NCI-H748 (cell line): ENCODE results near the gene POPDC2.
"Not testable (repeated sequence)": the region's sequence is repeated elsewhere in the genome, so short reads cannot be mapped to it uniquely, and the experiment has no call there.

ENCODE experiments used
- DNase-seq: peaks from one replicate; lab custom pipeline; 2025; ENCODE audit not compliant: unreplicated experiment; lab: John Stamatoyannopoulos, UW

POPDC2 gene

DNA sequence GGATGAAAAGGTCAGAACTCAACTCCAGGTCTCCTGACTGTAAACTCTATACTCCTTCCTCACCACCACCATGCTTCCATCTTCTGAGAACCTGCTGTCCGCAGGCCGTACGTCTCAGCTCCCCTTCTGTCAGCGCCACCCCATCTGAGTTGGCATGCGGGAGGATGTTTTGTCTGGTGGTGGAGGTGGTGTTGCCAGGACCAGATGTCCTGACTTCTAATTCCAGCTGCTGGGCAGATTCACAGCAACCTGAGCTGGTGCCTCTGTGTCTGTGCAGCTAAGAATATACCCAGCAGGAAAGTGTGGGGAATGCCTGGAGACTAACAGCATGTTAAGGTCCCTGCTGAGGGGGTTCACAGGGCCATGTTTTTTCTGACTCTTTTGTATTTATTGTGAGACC is 39.5 kb downstream of the POPDC2 start:
- no peak for DNase-seq

DNA sequence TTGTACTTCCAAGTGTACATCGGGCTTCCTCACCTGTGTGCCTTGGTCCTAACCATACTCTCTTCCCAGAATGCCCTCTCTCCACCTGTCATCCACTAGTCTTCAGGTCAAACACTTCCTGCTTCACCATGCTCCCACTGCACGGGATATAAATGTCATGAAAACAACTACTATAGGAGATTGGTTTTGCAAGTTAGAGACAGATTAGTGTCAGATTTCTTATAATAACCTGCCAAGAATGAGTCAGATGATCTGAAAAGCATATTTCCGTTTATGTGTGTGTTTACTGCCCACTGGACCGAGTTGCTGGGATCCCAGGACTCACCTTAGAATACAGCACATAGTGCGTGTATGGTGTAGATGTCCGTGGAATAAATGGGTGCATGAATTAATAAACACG is 41.3 kb downstream of the POPDC2 start:
- DNase-seq = no peak

DNA sequence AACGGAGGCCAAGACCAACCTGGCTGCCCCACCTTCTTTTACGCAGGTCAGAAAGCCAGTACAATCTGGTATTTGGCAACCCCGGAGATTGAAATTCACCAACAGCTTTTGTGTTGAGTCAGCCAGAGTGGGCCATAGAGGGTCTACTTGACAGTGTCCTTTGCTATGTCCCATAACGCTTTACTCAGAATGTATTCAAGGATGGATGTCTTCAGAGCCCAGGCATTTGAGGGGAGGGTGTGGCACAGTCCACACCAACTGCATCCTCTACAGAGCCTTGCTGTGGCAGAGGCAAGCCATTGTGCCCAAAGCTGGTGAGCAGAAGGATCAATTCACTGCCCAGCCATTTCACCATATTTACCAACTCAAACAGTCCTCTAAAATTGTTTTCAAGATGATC is 44.3 kb downstream of the POPDC2 start:
- DNase-seq = no peak

DNA sequence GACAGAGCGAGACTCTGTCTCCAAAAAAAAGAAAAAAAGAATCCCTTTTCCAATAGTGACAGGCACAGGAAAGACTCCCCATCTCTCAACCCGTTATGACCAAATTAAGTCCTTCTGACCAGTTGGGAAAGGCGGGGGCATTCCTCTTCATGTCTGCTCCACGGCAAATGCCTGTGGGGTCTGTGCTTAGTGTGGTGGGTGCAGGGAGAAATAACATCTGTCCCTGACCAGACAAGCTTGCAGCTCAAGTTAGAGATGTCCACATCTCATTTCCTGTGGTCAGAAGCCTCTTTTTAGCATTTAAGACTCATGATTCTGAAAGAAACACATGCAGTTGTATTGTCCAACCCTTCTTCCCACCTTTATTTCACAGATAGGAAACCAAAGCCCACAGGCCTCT is 46.5 kb downstream of the POPDC2 start:
- no peak for DNase-seq

DNA sequence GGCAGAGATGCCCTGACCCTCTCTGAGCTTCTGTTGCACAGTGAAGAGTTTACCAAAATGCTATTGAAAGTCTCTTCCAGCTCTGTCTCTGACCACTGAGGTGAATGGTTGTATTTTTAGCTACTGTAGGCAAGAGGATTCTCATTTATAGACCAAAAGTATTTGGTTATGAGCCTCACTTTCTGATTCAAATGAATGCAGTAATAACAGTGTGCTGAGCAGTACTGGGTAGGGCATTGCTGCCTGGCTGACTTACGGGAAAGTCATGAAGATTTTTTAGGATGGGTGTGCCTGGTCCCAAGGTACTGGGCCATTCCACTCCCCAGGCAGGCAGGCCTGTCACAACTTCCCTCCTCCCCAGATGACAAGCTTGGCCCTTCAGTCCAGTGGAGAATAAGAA is 47.2 kb downstream of the POPDC2 start:
- DNase-seq = no peak

DNA sequence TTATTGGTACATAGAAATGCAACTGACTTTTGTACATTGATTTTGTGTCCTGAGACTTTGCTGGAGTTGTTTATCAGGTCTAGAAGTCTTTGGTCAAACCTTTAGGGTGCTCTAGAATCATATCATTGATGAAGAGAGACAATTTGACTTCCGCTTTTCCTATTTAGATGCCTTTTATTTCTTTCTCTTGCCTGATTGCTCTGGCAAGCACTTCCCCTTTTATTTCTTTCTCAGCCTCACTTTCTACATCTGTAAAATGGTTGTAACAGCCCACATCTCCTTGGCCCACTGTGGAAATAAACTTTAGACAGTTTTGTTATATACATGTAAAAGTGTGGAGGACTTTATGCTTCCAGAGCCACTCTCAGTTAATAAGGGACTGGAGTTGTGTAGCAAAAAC is 48.7 kb downstream of the POPDC2 start:
- no peak for DNase-seq

DNA sequence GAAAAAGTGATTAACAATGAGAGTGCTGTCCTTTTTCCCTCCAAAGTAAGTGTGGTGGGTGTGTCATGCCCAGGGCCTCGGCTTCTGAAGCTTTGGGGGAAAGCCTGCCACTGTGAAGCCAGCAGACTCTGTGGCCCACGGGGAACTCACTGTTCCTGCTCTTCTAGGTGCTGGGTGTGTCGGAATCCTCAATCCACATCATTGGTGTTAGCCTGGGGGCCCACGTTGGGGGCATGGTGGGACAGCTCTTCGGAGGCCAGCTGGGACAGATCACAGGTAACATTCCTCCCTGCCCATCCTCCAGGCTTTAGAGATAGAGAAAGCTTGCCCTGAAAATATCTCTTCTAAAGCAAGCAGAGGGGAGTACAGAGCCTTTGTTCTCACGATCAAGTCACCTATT is 51.1 kb downstream of the POPDC2 start:
- DNase-seq = no peak

DNA sequence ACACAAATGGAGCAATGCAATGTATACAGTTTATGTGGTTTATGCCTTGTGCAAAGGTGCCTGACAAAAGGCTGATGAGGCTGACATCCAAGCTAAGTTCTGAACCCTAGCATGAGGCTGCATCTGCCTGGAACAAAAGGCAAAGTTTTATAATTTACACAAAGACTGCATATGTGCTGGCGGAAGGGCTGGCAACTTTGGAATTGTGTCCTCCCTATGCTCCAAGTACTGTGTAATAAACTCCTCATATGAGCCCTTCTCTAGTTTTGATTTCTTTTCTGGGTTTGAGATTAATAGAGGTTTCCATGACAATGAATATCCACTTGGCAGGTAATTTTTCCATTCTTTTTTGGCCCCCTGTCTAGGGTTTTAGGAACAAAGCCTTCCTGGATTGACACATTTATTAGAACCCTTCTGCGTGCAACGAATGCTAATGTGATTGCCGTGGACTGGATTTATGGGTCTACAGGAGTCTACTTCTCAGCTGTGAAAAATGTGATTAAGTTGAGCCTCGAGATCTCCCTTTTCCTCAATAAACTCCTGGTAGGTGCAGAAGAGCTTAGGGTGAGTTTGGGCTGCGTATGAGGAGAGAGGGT is 51.9 kb downstream of the POPDC2 start:
- DNase-seq = peak; percentile 11

DNA sequence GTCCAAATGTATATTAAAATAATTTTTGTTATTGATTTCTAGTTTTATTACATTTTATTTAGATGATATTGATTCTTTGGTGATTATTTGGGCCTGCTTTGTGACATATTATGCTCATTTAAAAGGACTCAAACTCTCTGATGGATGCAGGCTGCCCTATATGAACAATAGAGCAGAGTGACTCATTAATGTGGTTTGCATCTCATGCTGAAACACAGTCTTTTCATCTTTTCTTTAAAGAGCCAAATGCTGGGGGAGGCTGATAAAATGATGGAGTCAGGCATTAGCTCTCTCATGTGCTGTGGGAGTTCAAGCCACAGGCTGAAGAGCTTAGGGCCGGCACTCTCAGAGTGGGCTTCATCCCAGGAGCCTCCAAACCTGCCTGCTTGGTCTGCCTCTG is 55.5 kb downstream of the POPDC2 start:
- DNase-seq = no peak

DNA sequence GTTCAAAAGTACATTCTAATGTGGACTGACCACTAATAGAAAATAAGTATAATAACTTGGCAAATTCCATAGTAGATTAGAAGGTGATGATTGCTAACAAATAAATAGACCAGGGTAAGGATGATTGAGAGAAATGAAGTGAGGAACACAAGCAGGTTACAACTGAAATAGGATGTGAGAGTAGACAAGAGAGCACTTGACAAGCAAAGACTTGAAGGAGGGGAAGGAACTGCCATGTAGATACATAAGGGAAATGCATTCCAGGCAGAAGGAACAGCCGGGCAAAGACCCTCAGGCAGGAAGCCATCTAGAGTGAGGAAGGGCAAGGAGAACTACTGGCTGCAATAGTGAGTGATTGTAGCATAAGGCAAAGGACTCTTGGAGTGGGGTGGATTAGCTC is 57.7 kb downstream of the POPDC2 start:
- no peak for DNase-seq

DNA sequence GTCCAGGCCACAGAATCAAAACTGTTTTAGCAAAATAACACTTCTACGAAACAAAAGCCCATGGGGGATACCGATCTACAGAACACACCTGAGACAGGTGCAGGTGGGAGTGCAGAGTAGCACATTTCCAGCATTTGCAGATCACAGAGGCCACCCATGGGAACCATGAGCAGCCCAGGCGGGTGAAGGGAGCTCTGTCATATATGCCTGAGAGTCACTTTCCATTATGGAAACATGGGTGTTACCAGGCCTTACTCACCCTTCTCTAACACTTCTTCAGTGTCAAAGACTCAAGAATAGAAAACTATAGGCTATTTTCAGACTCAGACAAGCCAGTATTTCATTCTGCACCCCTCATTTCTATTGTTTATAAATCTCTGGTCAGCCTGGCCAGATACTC is 59.2 kb downstream of the POPDC2 start:
- DNase-seq = no peak

DNA sequence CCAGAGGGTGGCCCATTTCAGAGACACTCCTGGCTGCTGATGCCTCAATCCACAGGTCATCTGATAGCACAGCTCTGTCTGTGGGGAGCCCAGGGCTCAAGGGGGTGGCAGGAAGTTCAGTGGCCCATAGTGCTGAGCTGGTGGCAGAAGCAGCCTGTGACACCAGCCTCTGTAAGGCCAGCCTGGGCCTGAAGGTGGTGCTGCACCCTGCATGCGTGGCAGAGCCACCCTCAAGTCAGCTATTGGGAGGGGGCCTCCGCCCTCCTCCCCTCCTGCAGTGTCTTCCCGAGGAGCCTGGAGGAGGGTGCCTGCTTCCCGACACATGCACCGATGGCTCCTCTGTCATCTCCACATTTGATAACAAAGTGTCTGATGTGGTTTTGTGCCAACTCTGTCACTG is 59.7 kb downstream of the POPDC2 start:
- no peak for DNase-seq

DNA sequence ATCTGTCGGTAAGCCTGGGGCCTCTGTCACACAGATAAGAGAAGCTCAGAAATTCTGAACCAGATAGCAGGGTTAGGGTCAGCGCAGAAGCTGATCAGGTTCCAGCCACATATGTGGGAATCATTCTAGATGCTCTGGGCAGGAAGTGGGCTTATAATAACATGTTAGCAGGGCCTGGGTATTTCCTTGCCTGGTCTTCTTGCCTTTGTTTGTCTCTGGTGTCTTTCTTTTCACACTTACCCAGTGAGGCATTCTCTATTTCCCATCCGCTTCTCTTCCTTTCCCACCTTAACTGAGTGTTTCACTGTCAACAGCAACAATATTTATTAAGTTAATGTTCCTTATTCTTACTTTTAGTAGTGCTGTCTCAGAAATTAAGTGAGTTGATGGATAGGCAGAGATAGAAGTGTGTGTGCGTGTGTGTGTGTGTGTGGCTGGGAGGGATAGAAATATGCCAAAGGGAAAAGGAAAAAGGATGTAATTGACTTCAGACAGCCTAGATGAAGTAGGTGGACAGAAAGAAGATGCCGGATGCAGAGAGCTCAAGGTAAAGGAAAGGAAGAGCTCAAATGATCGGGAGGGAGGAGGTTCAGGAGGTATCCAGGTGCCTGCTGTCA is 60.7 kb downstream of the POPDC2 start:
- DNase-seq = no peak

DNA sequence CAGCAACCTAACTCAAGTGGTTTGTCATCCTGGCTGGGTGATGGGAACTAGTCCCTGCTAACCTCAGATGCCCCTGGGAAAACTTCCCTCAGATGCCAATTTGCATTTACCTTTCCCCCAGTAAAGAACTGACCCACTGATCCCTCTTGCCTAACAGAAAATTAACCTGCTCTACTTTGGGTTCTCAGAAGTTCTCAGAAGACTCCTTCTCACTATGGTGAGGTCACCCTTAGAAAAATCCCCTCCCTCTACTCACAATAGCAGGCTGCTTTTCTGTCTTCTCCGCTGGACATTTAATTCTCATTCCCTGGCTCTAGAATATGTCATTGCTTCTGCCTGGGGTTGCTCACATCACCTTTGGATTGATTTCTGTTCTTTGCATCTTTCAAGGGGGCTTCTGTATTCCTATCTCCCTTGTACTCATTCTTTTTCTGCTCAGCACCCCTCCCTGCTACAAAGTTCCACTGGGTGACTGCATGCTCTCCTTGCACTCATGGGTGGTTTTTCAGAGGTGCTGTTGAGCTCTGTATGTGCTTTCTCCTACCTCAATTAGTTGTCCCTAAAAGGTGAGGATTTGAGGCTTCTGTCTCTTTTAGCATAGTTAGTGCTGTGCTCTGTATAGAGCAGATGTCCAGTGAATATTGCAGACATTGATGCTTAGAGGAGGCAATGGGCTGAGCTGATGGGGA is 61.8 kb downstream of the POPDC2 start:
- DNase-seq = no peak

DNA sequence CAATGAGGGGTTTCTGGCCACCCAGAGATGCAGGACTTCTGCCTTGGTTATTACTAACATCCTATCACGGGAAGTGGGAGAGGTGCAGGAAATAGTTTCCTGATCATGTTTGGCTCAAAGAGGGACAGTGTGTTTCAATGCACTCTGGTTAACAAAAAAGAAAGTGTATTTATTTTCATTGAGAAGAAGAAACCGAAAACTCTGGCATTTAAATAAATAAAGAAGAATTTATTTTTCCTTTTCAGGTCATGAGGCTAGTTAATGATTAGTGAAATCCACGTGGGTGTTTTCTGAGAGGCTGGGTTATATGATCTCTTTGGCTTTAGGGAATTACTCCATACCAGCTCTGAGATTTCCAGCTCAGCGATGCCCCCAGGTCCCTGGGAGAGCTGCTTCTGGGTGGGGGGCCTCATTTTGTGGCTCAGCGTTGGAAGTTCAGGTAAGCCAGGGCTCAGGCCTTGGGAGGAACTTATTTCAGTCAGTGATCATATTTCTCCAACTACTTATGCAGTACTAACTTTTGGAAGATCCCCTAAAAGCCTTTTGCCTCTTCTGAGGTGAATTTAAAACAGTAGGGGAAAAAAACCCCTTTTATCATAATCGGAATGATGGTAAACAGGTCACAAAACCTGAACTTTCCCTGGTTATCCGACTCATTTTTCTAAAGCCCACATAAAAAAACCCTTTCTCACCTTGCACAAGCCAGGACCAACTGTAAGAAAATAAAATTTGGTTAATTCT is 62.7 kb downstream of the POPDC2 start, which contains the start of gene PLA1A:
Gene PLA1A, plus strand, starts transcription at position 338 of the 741 bp plus-strand sequence. Its CDS starts 29 bp downstream, at position 367.
- no peak for DNase-seq

DNA sequence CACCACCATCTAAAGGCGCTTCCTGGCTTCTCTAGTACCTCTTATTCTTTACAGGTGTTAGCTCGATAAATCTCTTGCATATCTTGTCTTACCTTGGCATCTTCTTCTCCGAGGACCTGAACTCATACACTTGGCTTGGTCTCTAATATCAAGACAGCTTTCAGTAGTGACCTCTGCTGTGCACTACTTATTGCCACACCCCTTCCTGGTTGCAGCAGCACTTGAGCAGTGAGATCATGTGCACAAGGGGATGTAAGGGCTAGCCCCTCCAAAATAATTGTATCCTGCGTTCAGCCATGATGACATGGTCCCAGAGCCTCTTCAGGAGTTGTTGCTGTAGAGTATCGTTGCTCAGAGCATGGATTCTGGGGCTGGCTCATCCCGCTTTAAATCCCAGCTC is 64.0 kb downstream of the POPDC2 start:
- no peak for DNase-seq

DNA sequence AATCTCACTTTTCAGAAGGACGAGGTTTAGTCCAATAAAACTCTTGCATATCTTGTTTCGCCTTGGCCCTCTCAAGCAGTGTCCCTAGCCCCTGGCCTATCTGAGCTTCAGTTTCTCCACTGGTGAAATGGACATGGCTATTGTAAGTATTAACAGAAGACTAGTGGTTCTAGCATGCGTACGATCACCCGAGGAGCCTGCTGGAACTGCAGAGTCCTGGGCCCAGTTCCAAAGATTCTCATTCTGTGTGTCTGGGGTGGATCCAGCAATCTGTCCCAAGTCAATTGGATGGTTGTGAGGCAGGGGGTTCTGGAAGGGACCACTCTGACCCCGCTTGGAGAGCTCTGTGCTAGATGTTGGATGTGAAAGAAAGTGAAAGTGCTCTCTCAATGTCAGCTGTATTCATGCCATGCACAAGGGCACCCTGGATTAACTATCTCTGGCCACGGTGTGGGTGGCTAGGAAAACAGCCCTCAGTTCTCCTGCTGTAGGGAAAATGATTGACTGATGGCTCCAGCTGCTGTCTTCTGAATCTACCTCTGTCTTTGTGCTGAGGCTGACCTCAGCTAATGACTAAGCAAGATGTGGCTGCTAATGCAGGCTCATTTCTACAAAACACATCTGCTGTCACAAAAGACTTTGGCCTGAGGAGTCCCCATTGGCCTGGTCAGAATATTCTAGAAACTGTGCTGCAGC is 64.6 kb downstream of the POPDC2 start:
- no peak for DNase-seq

DNA sequence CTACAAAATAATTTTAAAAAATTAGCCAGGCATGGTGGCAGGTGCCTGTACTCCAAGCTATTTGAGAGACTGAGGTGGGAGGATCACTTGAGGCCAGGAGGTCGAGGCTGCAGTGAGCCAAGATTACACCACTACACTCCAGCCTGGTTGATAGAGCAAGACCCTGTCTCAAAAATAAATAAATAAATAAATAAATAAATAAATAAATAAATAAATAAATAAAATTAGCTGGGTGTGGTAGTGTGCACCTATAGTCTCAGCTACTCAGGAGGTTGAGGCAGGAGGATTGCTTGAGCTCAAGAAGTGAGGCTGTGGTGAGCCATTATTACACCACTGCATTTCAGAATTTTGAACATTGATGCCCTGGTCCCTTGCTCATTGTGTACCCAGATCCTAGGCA is 65.5 kb downstream of the POPDC2 start:
- not testable (repeated sequence) for DNase-seq

DNA sequence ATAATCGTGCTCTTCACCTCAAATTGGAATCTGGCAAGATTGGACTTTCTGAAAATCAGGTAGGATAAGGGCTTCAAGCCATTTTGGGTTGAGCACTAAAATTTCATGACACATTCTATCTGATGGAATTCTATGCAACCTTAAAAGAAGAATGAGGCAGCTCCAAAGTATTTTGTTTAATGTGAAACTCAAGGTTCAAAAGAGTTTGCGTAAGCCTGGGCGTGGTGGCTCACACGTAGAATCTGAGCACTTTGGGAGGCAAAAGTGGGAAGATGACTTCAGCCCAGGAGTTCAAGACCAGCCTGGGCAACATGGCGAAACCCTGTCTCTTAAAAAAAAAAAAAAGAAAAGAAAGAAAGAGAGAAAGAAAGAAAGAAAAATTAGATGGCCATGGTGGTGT is 66.3 kb downstream of the POPDC2 start:
- no peak for DNase-seq

DNA sequence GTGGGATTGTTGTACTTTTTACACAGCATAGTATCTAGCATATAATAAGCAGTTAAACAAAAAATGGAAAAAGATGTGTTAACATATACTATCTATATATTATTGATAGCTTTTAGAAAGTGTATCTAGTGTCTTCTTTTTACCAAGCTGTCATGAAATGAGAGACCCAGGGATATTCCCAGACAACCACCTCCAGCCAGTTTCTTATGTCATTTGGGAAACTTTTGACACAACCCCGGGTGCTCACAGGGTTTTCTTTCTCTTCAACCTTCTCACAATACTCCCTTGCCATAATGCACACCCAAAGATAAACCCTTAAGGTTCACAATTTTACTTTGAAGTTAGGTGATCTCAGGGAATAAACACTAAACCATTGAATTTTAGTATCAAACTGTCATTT is 67.5 kb downstream of the POPDC2 start:
- no peak for DNase-seq
